Left cardiac atrium (tissue), 4 donors: ENCODE measurements around the gene MYO10. TPM values are rescaled to one million over a fixed set of nuclear protein-coding genes. Genes with fewer than 3 reads are reported as not detected.
"Not testable (repeated sequence)": the region's sequence is repeated elsewhere in the genome, so short reads cannot be mapped to it uniquely, and the experiment has no call there.

Experiments
- ATAC-seq, 2 donors: fragments of 200-7000 bp; cut with Tn5 transposase; one replicate each; pipeline ENCODE4 v1.9.1; 2020; ENCODE audit warnings: mild to moderate bottlenecking in 2 of 2, moderate library complexity in 2 of 2
- DNase-seq: peaks from one replicate; pipeline ENCODE4 v3.0.0-alpha.2; 2020
- intact Hi-C, 2 donors: fragments of 100-400 bp; cut with DNase I; formaldehyde crosslinking; loops; one replicate each; pipeline versions ENCODE4 v1.14.1 to v1.15.1; 2022 to 2023
- long read RNA-seq: library from polyadenylated mRNA; unstranded; transcript quantifications from one replicate; pipeline ENCODE4 v2.0.0, GENCODE V29; 2021
- total RNA-seq, 2 donors: library from RNA; stranded (reverse); fragmentation: NEBNext Ultra II Directional; extraction: Animal tissue kit (Norgen Biotek cat#: 25700); gene quantifications; one replicate each; pipeline ENCODE4 v1.2.1, GENCODE V29; 2021
- donor health status: DM: no; HTN: yes; CAD: no.
- donor health status: DM: no; HTN: yes; CAD: no; lungs with severe emphysema.
- donor health status: DM: yes; HTN: yes; CAD: no.
- donor health status: Dilated cardiomyopathy.

The MYO10 gene
- total RNA-seq: 1 to 10 TPM; 3.8 to 7.7 TPM
- long read RNA-seq, partial matches to known transcripts: 1 of 1 reads
- long read RNA-seq, other reads (novel, unspliced or antisense): 0 of 1 reads

- peak; percentile 77 for DNase-seq
- intact Hi-C loops: loop anchor here (5.0 to 10.0 kb wide), 3 partner anchors 142 to 198 kb away; no protein-coding TSS in a partner anchor
- ATAC-seq: peak; percentile 91 to 95
These were observed at the start of gene MYO10 for GRCh38 chr5:16936150-16936988. TSS of gene MYO10 (minus strand) at chr5:16936288. CDS start at chr5:16935808, 480 bp downstream.

- intact Hi-C loops, ATAC-seq, DNase-seq: not testable (repeated sequence)
These were observed 49.2 kb upstream of the MYO10 start for GRCh38 chr5:16985304-16985703.

GRCh38 chr5:16983972-16984371, 47.9 kb upstream of the MYO10 start:
- DNase-seq: no peak

GRCh38 chr5:16983022-16983639, 47.0 kb upstream of the MYO10 start:
- no peak for ATAC-seq
- DNase-seq: no peak
- intact Hi-C loops: no loop called here

More at GRCh38 chr5:16983972-16984371, 47.9 kb upstream of the MYO10 start:
- ATAC-seq: no peak
- intact Hi-C loops: no loop called here

GRCh38 chr5:16981700-16982099, 45.6 kb upstream of the MYO10 start:
- no peak for DNase-seq
- ATAC-seq: no peak
- intact Hi-C loops: no loop called here

GRCh38 chr5:16980983-16981382, 44.9 kb upstream of the MYO10 start:
- DNase-seq (no peak), ATAC-seq (no peak)
- intact Hi-C loops: no loop called here

- ATAC-seq (no peak), DNase-seq (no peak)
- intact Hi-C loops: no loop called here
These were observed 42.2 kb upstream of the MYO10 start for GRCh38 chr5:16978296-16978695.

GRCh38 chr5:16976625-16977008, 40.5 kb upstream of the MYO10 start:
- ATAC-seq (no peak), DNase-seq (no peak)
- intact Hi-C loops: no loop called here

- intact Hi-C loops: no loop called here
- no peak for ATAC-seq
These were observed 40.0 kb upstream of the MYO10 start for GRCh38 chr5:16975950-16976624.

GRCh38 chr5:16974981-16975380, 38.9 kb upstream of the MYO10 start:
- intact Hi-C loops: no loop called here
- ATAC-seq (no peak), DNase-seq (no peak)

More at GRCh38 chr5:16975950-16976624, 40.0 kb upstream of the MYO10 start:
- DNase-seq: no peak

GRCh38 chr5:16970826-16971225, 34.7 kb upstream of the MYO10 start:
- intact Hi-C loops: no loop called here
- no peak for DNase-seq

GRCh38 chr5:16970260-16970659, 34.2 kb upstream of the MYO10 start:
- ATAC-seq: no peak
- intact Hi-C loops: no loop called here
- DNase-seq: no peak

More at GRCh38 chr5:16970826-16971225, 34.7 kb upstream of the MYO10 start:
- no peak for ATAC-seq

GRCh38 chr5:16965581-16965980, 29.5 kb upstream of the MYO10 start:
- DNase-seq: no peak
- intact Hi-C loops: no loop called here
- ATAC-seq: no peak

GRCh38 chr5:16963821-16964220, 27.7 kb upstream of the MYO10 start:
- DNase-seq: no peak
- intact Hi-C loops: no loop called here
- ATAC-seq: no peak

- no peak for ATAC-seq
- intact Hi-C loops: no loop called here
These were observed 25.0 kb upstream of the MYO10 start for GRCh38 chr5:16961131-16961530.

GRCh38 chr5:16957304-16958196, 21.5 kb upstream of the MYO10 start:
- no peak for ATAC-seq
- no peak for DNase-seq
- intact Hi-C loops: no loop called here

More at GRCh38 chr5:16961131-16961530, 25.0 kb upstream of the MYO10 start:
- no peak for DNase-seq

- DNase-seq (no peak), ATAC-seq (no peak)
- intact Hi-C loops: no loop called here
These were observed 17.6 kb upstream of the MYO10 start for GRCh38 chr5:16953729-16954128.

- DNase-seq: no peak
- no peak for ATAC-seq
- intact Hi-C loops: no loop called here
These were observed 17.0 kb upstream of the MYO10 start for GRCh38 chr5:16952968-16953671.
